Esophagus squamous epithelium (tissue), 5 donors: ENCODE data around the gene TBL1X. TPM values are rescaled to one million over a fixed set of nuclear protein-coding genes. Genes with fewer than 3 reads are reported as not detected.

ENCODE experiments used
- DNase-seq: peaks from one replicate; lab custom pipeline; 2025; lab: John Stamatoyannopoulos, UW
- H3K27ac ChIP-seq, 4 donors: fragments of 200-600 bp; sonication (generic); one replicate each; pipeline ENCODE4 v1.5.1; 2016 to 2019; ENCODE audit warnings: mild to moderate bottlenecking in 1 of 4
- H3K27me3 ChIP-seq, 4 donors: fragments of 200-600 bp; sonication (generic); 1 replicate in 3 of 4; 2 replicates in 1 of 4; pipeline versions ENCODE4 v1.5.1 to v1.6.0; 2017 to 2021; ENCODE audit warnings: antibody characterized with exemption in 1 of 4
- H3K36me3 ChIP-seq, 3 donors: fragments of 200-600 bp; sonication (generic); one replicate each; pipeline ENCODE4 v1.5.1; 2016 to 2019
- H3K4me1 ChIP-seq, 3 donors: fragments of 200-600 bp; sonication (generic); one replicate each; pipeline ENCODE4 v1.5.1; 2017 to 2019
- H3K4me3 ChIP-seq, 4 donors: fragments of 200-600 bp; sonication (generic); 1 replicate in 3 of 4; 2 replicates in 1 of 4; pipeline ENCODE4 v1.5.1; 2016 to 2019; ENCODE audit warnings: mild to moderate bottlenecking in 2 of 4, moderate library complexity in 1 of 4
- H3K9me3 ChIP-seq, 3 donors: fragments of 200-600 bp; sonication (generic); one replicate each; pipeline ENCODE4 v1.5.1; 2016 to 2019
- CTCF ChIP-seq, 6 experiments: fragments of 450-650 bp in 4 of 6; fragments of 200-600 bp in 2 of 6; sonication (generic) in 2 of 6; IDR thresholded peaks; one replicate each; pipeline ENCODE4 v1.5.1; 2016 to 2019; ENCODE audit warnings: antibody characterized with exemption in 6 of 6, mild to moderate bottlenecking in 4 of 6, moderate library complexity in 4 of 6
- POLR2A ChIP-seq, 4 donors: fragments of 450-650 bp; IDR thresholded peaks; one replicate each; pipeline ENCODE4 v1.6.1; 2017; ENCODE audit warnings: antibody characterized with exemption in 4 of 4, mild to moderate bottlenecking in 4 of 4, moderate library complexity in 3 of 4
- WGBS, 2 donors: methylation state at CpG; one replicate each; pipeline ENCODE4 v1.1.5; 2018; 5-methylcytosine and 5-hydroxymethylcytosine counted together
- intact Hi-C: fragments of 100-400 bp; cut with DNase I; formaldehyde crosslinking; loops from one replicate; pipeline ENCODE4 v1.15.0; 2022
- total RNA-seq, 4 donors: library from RNA; depleted of rRNA; stranded (reverse); fragments of >200 nt; gene quantifications; one replicate each; pipeline ENCODE4 v1.1.0, GENCODE V29; 2016
- donor health status: DM: yes; HTN: yes; CAD: no.

TBL1X gene
- total RNA-seq, 4 donors from 2014 or later = 17.5 to 24.2 (median 21.8) TPM

- Histone ChIP-seq H3K27ac (no peak overlapping the region), H3K4me1 (no peaks in the 10 kb centered on the region), H3K27me3 (no peaks in the 10 kb centered on the region), H3K4me3 (no peak overlapping the region), H3K36me3 (no peaks in the 10 kb centered on the region), H3K9me3 (no peaks in the 10 kb centered on the region)
- intact Hi-C loops = no loop called here
- TF ChIP-seq CTCF (IDR thresholded peaks at IDR 0.05) = no peak
- DNase-seq = no peak
- WGBS, 2 donors = 34 to 100% methylated on average over 2 to 3 of the region's 3 CpGs
These were observed 18.0 kb downstream of the TBL1X start for GRCh38 chrX:9482837-9483236.

GRCh38 chrX:9483376-9483775 is 18.5 kb downstream of the TBL1X start:
- 57 to 92% methylated on average over 6 of the region's 6 CpGs for WGBS, 2 donors
- Histone ChIP-seq H3K4me1 (no peaks in the 10 kb centered on the region), H3K27me3 (no peaks in the 10 kb centered on the region), H3K27ac (no peak overlapping the region), H3K4me3 (no peak overlapping the region), H3K9me3 (no peaks in the 10 kb centered on the region), H3K36me3 (no peaks in the 10 kb centered on the region)
- DNase-seq = no peak
- intact Hi-C loops = no loop called here
- TF ChIP-seq CTCF (IDR thresholded peaks at IDR 0.05) = no peak
- TF ChIP-seq POLR2A (IDR thresholded peaks at IDR 0.05) = no peak

GRCh38 chrX:9486786-9487387 is 22.0 kb downstream of the TBL1X start:
- intact Hi-C loops = no loop called here
- TF ChIP-seq POLR2A (IDR thresholded peaks at IDR 0.05) = no peak
- TF ChIP-seq CTCF (IDR thresholded peaks at IDR 0.05) = no peak
- Histone ChIP-seq H3K4me1 (no peaks in the 10 kb centered on the region), H3K9me3 (no peaks in the 10 kb centered on the region), H3K27me3 (no peaks in the 10 kb centered on the region), H3K27ac (no peak overlapping the region), H3K4me3 (no peak overlapping the region), H3K36me3 (no peaks in the 10 kb centered on the region)
- DNase-seq = no peak
- WGBS, 2 donors = 69 to 83% methylated on average over 3 of the region's 3 CpGs

- TF ChIP-seq CTCF (IDR thresholded peaks at IDR 0.05) (no peak), POLR2A (IDR thresholded peaks at IDR 0.05) (no peak)
- DNase-seq = no peak
- no peaks in the 10 kb centered on the region for H3K4me1 ChIP-seq
- no peaks in the 10 kb centered on the region for H3K9me3 ChIP-seq
- no peaks in the 10 kb centered on the region for H3K27me3 ChIP-seq
- no peaks in the 10 kb centered on the region for H3K36me3 ChIP-seq
- WGBS, 2 donors = 67 to 68% methylated on average over 3 to 4 of the region's 4 CpGs
- H3K27ac ChIP-seq = no peak overlapping the region
- H3K4me3 ChIP-seq = no peak overlapping the region
- intact Hi-C loops = no loop called here
These were observed 23.7 kb downstream of the TBL1X start for GRCh38 chrX:9488586-9488985.

GRCh38 chrX:9489234-9489633 is 24.4 kb downstream of the TBL1X start:
- TF ChIP-seq POLR2A (IDR thresholded peaks at IDR 0.05) (no peak), CTCF (IDR thresholded peaks at IDR 0.05) (no peak)
- Histone ChIP-seq H3K27me3 (no peaks in the 10 kb centered on the region), H3K27ac (no peak overlapping the region), H3K9me3 (no peaks in the 10 kb centered on the region), H3K36me3 (no peaks in the 10 kb centered on the region), H3K4me1 (no peaks in the 10 kb centered on the region), H3K4me3 (no peak overlapping the region)
- intact Hi-C loops = no loop called here
- 0% methylated on average over 1 of the region's 1 CpG for WGBS, 2 donors
- DNase-seq = no peak
